SU-DHL-6 (cell line): ENCODE data around the gene CNOT6L.

Source experiments
- H2AFZ ChIP-seq: fragments of 200-600 bp; sonication (generic); 2 replicates; pipeline ENCODE4 v1.6.1; 2014; ENCODE audit warnings: low read depth, mild to moderate bottlenecking, moderate library complexity, mixed read lengths, antibody characterized with exemption, low read length; ENCODE audit not compliant: severe bottlenecking
- H3F3A ChIP-seq: fragments of 200-600 bp; shearing (Covaris generic); 2 replicates; pipeline ENCODE4 v1.6.0; 2016; ENCODE audit warnings: antibody characterized with exemption, mild to moderate bottlenecking; ENCODE audit not compliant: insufficient read depth
- H3K27ac ChIP-seq: fragments of 200-600 bp; sonication (generic); 2 replicates; pipeline ENCODE4 v1.5.1; 2016; ENCODE audit warnings: low read depth, mild to moderate bottlenecking, low read length, moderate library complexity, mixed read lengths
- H3K27me3 ChIP-seq: fragments of 200-600 bp; sonication (generic), shearing (Covaris generic); 2 replicates; pipeline ENCODE4 v1.6.0; 2014; ENCODE audit warnings: mild to moderate bottlenecking, low read length
- H3K36me3 ChIP-seq: fragments of 200-600 bp; sonication (generic); 2 replicates; pipeline ENCODE4 v1.6.1; 2014; ENCODE audit warnings: mild to moderate bottlenecking, low read length, mixed read lengths
- H3K4me2 ChIP-seq: fragments of 300-600, 200-600 bp; shearing (Covaris generic), sonication (generic); 2 replicates; pipeline ENCODE4 v1.6.0; 2014; ENCODE audit warnings: low read length, low read depth, mild to moderate bottlenecking; ENCODE audit not compliant: poor library complexity, severe bottlenecking
- H3K4me3 ChIP-seq: fragments of 200-600 bp; sonication (generic); 2 replicates; pipeline ENCODE4 v1.5.1; 2014; ENCODE audit warnings: antibody characterized with exemption, low read length, mild to moderate bottlenecking, mixed read lengths; ENCODE audit not compliant: insufficient read depth, poor library complexity, severe bottlenecking
- H3K79me2 ChIP-seq: fragments of 200-600 bp; sonication (generic); 2 replicates; pipeline ENCODE4 v1.6.1; 2014; ENCODE audit warnings: mild to moderate bottlenecking, low read length, moderate library complexity; ENCODE audit not compliant: insufficient read depth
- H3K9ac ChIP-seq: fragments of 200-600 bp; sonication (generic); 2 replicates; pipeline ENCODE4 v1.7.0; 2014; ENCODE audit warnings: mild to moderate bottlenecking, low read length
- H3K9me2 ChIP-seq: fragments of 200-600 bp; sonication (generic); replicated peaks from 2 replicates; pipeline ENCODE4 v1.6.1; 2014; ENCODE audit warnings: low read length; ENCODE audit not compliant: insufficient read depth
- H3K9me3 ChIP-seq: fragments of 200-600 bp; sonication (generic); 2 replicates; pipeline ENCODE4 v1.6.1; 2014; ENCODE audit warnings: low read length, mixed read lengths; ENCODE audit not compliant: insufficient read depth
- H4K20me1 ChIP-seq: fragments of 200-600 bp; sonication (generic); 2 replicates; pipeline ENCODE4 v1.6.1; 2014; ENCODE audit warnings: low read depth, mild to moderate bottlenecking, antibody characterized with exemption, low read length, moderate library complexity, mixed read lengths
- EZH2phosphoT487 ChIP-seq: fragments of 200-600 bp; sonication (generic), shearing (Covaris generic); conservative IDR thresholded peaks from 2 replicates; pipeline ENCODE4 v1.6.1; 2018; ENCODE audit warnings: mild to moderate bottlenecking, antibody characterized with exemption, low read length, moderate library complexity, mixed read lengths
- TF ChIP-seq, protein P1 (sequence below): fragments of 200-600 bp; sonication (generic); IDR thresholded peaks from one replicate; pipeline ENCODE4 v1.5.1; 2017; ENCODE audit warnings: antibody characterized with exemption, mild to moderate bottlenecking, low read length, moderate library complexity; ENCODE audit not compliant: insufficient read depth, poor library complexity, severe bottlenecking

The CNOT6L gene

DNA sequence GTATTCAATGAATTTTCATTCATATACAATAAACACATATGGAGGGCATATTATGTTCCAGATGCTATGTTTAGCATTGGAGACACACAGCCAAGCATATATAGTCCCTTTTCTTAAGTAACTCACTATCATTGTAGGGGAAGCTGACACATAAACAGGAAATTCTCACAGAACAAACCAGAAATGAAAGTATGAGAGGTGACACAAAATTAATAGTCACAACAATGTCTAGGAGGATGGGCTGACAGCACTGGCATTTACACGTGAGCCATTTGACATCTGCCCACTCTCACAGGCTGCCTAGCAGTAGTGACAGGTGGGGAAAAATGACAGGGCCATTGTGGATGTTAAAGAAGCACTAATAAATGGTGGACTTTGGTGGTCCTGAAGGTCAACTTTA, 2.6 kb upstream of the CNOT6L start:
- H3K4me2 ChIP-seq: peak overlapping the region; percentile 88
- H4K20me1 ChIP-seq: no peaks in the 10 kb centered on the region
- TF ChIP-seq, protein P1, sequence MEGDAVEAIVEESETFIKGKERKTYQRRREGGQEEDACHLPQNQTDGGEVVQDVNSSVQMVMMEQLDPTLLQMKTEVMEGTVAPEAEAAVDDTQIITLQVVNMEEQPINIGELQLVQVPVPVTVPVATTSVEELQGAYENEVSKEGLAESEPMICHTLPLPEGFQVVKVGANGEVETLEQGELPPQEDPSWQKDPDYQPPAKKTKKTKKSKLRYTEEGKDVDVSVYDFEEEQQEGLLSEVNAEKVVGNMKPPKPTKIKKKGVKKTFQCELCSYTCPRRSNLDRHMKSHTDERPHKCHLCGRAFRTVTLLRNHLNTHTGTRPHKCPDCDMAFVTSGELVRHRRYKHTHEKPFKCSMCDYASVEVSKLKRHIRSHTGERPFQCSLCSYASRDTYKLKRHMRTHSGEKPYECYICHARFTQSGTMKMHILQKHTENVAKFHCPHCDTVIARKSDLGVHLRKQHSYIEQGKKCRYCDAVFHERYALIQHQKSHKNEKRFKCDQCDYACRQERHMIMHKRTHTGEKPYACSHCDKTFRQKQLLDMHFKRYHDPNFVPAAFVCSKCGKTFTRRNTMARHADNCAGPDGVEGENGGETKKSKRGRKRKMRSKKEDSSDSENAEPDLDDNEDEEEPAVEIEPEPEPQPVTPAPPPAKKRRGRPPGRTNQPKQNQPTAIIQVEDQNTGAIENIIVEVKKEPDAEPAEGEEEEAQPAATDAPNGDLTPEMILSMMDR: no peak
- no peak for TF ChIP-seq EZH2phosphoT487
- H3K4me3 ChIP-seq: no peak overlapping the region
- H3F3A ChIP-seq: peaks cover 11% of the 10 kb centered on the region
- no peaks in the 10 kb centered on the region for H3K36me3 ChIP-seq
- no peak overlapping the region for H2AFZ ChIP-seq
- 0 out of 2 replicates have a peak overlapping the region, but pooled peaks have one; percentile 84 for H3K9ac ChIP-seq
- peaks cover 10% of the 10 kb centered on the region; the same call in 1 of the 2 replicates for H3K79me2 ChIP-seq
- H3K9me3 ChIP-seq: no peaks in the 10 kb centered on the region
- H3K9me2 ChIP-seq: no peaks in the 10 kb centered on the region
- no peaks in the 10 kb centered on the region for H3K27me3 ChIP-seq
- no peak overlapping the region; the same call in 1 of the 2 replicates for H3K27ac ChIP-seq

GRCh38 chr4:77820649-77821561, 1.7 kb upstream of the CNOT6L start:
- H3F3A ChIP-seq: peaks cover 11% of the 10 kb centered on the region
- H3K27ac ChIP-seq: peak overlapping the region; percentile 89
- TF ChIP-seq, protein P1: no peak
- no peak for TF ChIP-seq EZH2phosphoT487

GRCh38 chr4:77819843-77820648, 878 bp upstream of the CNOT6L start:
- Histone ChIP-seq H3K9me3 (no peaks in the 10 kb centered on the region), H3K27ac (peak overlapping the region; percentile 89), H4K20me1 (no peaks in the 10 kb centered on the region), H3K79me2 (peaks cover 21% of the 10 kb centered on the region; the same call in 1 of the 2 replicates), H2AFZ (peak overlapping the region; percentile 90), H3F3A (peaks cover 11% of the 10 kb centered on the region), H3K27me3 (no peaks in the 10 kb centered on the region), H3K9me2 (no peaks in the 10 kb centered on the region), H3K4me2 (peak overlapping the region; percentile 88), H3K36me3 (no peaks in the 10 kb centered on the region), H3K9ac (peak overlapping the region; percentile 84), H3K4me3 (peak overlapping the region; percentile 82)
- no peak for TF ChIP-seq EZH2phosphoT487
- TF ChIP-seq, protein P1: no peak

More at GRCh38 chr4:77820649-77821561, 1.7 kb upstream of the CNOT6L start:
- H3K9ac ChIP-seq: peak overlapping the region; percentile 84
- H3K9me3 ChIP-seq: no peaks in the 10 kb centered on the region
- no peaks in the 10 kb centered on the region for H3K36me3 ChIP-seq
- H2AFZ ChIP-seq: peak overlapping the region; percentile 90
- H4K20me1 ChIP-seq: no peaks in the 10 kb centered on the region
- H3K27me3 ChIP-seq: no peaks in the 10 kb centered on the region
- H3K4me3 ChIP-seq: peak overlapping the region; percentile 82
- no peaks in the 10 kb centered on the region for H3K9me2 ChIP-seq
- H3K4me2 ChIP-seq: peak overlapping the region; percentile 88
- peaks cover 12% of the 10 kb centered on the region; the same call in 1 of the 2 replicates for H3K79me2 ChIP-seq
